Immature natural killer cell (primary cell): ENCODE data around the gene CASP5. TPM values are rescaled to one million over a fixed set of nuclear protein-coding genes. Genes with fewer than 3 reads are reported as not detected.
"Not testable (repeated sequence)": the region's sequence is repeated elsewhere in the genome, so short reads cannot be mapped to it uniquely, and the experiment has no call there.

Experiments used
- DNase-seq, 3 donors: peaks; one replicate each; pipeline ENCODE4 v3.0.0; 2022; ENCODE audit warnings: mixed read lengths in 1 of 3
- H3K27ac Mint-ChIP-seq, 6 donors: one replicate each; pipeline ENCODE4 v1.8.0; 2020; ENCODE audit warnings: mixed read lengths in 6 of 6, mild to moderate bottlenecking in 5 of 6, inconsistent platforms in 4 of 6, moderate library complexity in 3 of 6
- H3K27me3 Mint-ChIP-seq, 3 donors: one replicate each; pipeline ENCODE4 v1.8.0; 2020 to 2021; ENCODE audit warnings: low read depth in 3 of 3, mild to moderate bottlenecking in 3 of 3, mixed read lengths in 3 of 3, moderate library complexity in 3 of 3, inconsistent platforms in 1 of 3
- H3K36me3 Mint-ChIP-seq, 3 donors: one replicate each; pipeline ENCODE4 v1.8.0; 2020; ENCODE audit warnings: mixed read lengths in 3 of 3, inconsistent platforms in 2 of 3, mild to moderate bottlenecking in 2 of 3
- H3K4me1 Mint-ChIP-seq, 2 donors: one replicate each; pipeline ENCODE4 v1.8.0; 2020; ENCODE audit warnings: inconsistent platforms in 2 of 2, mild to moderate bottlenecking in 2 of 2, mixed read lengths in 2 of 2, moderate library complexity in 1 of 2
- H3K4me3 Mint-ChIP-seq, 5 donors: one replicate each; pipeline ENCODE4 v1.8.0; 2020; ENCODE audit warnings: mild to moderate bottlenecking in 5 of 5, mixed read lengths in 5 of 5, inconsistent platforms in 3 of 5, moderate library complexity in 3 of 5
- H3K9me3 Mint-ChIP-seq, 6 donors: one replicate each; pipeline ENCODE4 v1.8.0; 2020; ENCODE audit warnings: mild to moderate bottlenecking in 6 of 6, mixed read lengths in 6 of 6, inconsistent platforms in 4 of 6, moderate library complexity in 3 of 6
- polyA plus RNA-seq, 3 donors: library from polyadenylated mRNA; unstranded; fragments of 300-500 nt; fragmentation: Illumina TruSeq; gene quantifications; one replicate each; pipeline ENCODE4 v1.2.3, GENCODE V29; 2021

CASP5 gene
- polyA plus RNA-seq: not detected

DNA sequence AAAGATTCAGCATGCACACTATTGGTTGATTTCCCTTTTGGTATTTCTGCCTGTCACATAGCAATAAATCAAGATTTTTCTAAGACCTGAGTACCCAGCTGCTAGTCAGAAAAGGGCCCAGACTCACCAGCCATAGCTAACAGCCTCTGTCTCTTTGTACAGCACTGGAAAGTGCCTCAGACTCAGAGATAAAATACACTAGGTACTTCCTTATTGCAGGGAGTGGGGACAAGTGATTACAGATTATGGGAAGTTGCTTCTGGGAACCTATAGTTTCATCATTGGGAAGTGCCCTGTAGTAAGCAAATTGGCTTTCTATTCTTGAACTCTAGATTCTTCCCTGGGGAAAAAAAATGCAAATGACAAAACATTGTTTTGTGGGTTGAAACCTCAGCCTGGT is at the start of gene CASP5:
Gene CASP5 (minus strand): TSS at position 166 of the 400 bp plus-strand sequence. CDS start 32 bp downstream, at position 134.
- H3K27me3 Mint-ChIP-seq: no peaks in the 10 kb centered on the region
- peaks cover 5 to 20% of the 10 kb centered on the region in 2 donors for H3K4me1 Mint-ChIP-seq
- no peak within 1 kb of the TSS for H3K4me3 Mint-ChIP-seq
- DNase-seq: no peak
- H3K36me3 Mint-ChIP-seq: peaks cover 22 to 28% (median 25%) of the 10 kb centered on the region in 3 donors
- H3K9me3 Mint-ChIP-seq: no peaks in the 10 kb centered on the region
- peak within 1 kb of the TSS in 4 of 6 donors; percentile 23 to 65 (median 38) for H3K27ac Mint-ChIP-seq

DNA sequence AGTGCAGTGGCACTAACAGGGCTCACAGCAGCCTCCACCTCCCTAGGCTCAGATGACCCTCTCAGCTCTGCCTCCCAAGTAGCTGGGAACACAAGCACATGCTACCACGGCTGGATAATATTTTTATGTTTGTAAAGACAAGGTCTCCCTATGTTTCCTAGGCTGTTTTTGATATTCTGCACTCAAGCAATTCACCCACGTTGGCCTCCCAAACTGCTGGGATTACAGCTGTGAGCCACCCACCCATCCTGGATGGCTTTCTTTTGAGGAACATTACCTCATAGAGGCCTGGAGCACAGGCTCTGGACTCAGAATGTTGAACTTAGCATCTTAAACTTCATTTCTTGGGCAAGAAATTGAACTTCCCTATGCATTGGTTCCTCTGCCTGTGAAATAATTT is 49.1 kb upstream of the CASP5 start:
- DNase-seq, H3K36me3 Mint-ChIP-seq, H3K4me3 Mint-ChIP-seq, H3K9me3 Mint-ChIP-seq, H3K27me3 Mint-ChIP-seq, H3K27ac Mint-ChIP-seq: not testable (repeated sequence)
- H3K4me1 Mint-ChIP-seq: peaks cover 3 to 10% of the 10 kb centered on the region in 2 donors

DNA sequence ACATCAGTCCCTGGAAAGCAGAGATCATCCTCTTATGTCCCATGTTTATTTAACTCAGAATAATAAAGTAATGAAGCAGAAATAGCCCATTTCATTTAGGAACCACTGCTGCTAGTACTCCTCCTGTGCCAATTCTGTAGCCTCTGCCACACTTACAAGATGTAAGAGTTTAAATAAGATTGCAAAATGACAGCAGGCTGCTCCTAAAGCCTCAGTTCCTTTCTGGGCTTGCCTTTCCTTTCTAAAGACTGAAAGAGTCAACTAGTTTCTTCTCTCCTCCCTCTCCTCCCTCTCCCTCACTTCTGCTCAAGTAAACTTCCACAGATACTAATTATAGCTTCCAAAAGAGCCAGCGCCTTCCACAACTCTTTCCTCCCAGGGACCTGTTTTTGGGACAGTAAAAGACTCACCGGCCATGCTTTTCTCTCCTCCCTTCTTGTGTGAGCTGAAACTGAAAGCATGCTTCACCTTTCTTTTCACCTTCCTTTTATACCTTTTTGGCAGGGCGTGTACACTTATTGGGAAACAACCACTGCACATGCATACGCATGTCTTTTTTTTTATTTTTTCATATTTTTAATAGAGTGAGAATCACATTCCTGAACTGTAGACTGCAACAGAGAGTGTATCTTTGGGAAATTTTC is 48.2 kb upstream of the CASP5 start:
- H3K27ac Mint-ChIP-seq: no peak overlapping the region

DNA sequence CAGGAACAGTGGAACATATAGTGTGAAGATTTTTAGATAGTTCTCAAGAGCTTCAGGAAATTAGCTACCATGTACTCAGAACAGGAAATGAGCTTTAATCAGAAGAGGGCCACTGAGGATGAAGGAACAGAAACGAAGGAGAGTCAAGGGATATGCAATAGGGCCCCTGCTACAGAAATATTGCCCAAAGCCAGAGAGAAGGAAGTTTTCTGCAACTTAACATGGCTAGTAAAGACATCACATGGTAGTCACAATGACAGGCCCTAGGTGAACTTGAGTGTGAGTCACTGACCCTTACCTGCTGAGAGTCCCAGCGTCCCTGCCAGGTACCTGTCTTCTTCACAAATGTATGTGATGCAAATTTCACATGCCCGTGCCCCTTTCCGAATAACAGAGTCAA is 47.3 kb upstream of the CASP5 start:
- peaks cover 0 to 3% (median 2%) of the 10 kb centered on the region in 3 donors for H3K27me3 Mint-ChIP-seq
- peak overlapping the region in 1 of 6 donors; percentile 8 for H3K27ac Mint-ChIP-seq
- H3K4me1 Mint-ChIP-seq: peaks cover 3 to 10% of the 10 kb centered on the region in 2 donors
- H3K36me3 Mint-ChIP-seq: no peaks in the 10 kb centered on the region
- no peak for DNase-seq
- no peak overlapping the region for H3K4me3 Mint-ChIP-seq
- H3K9me3 Mint-ChIP-seq: no peaks in the 10 kb centered on the region

More for the DNA sequence above, 48.2 kb upstream of the CASP5 start:
- Mint-ChIP-seq H3K27me3 (peaks cover 0 to 3% (median 0%) of the 10 kb centered on the region in 3 donors), H3K9me3 (no peaks in the 10 kb centered on the region), H3K36me3 (no peaks in the 10 kb centered on the region), H3K4me3 (no peak overlapping the region), H3K4me1 (peaks cover 3 to 10% of the 10 kb centered on the region in 2 donors)
- no peak for DNase-seq

DNA sequence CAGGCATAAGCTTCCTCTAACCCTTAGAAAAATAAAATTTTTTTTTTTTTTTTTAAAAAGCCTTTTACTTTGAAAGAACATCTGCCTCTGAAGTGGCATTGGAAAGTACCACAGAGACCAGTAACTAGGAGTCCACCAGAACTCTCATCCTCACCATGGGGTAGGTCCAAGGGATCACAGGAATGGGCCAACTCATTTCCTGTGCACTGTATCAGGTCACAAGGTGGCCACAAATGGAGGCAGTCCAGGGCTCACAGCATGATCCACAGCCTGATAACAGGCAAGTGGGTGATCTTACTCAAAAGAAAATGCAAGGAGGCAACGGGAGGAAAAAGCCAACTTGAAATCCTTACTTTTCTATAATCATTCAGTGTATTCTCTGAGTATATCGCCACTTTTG is 46.8 kb upstream of the CASP5 start:
- not testable (repeated sequence) for H3K9me3 Mint-ChIP-seq, H3K36me3 Mint-ChIP-seq, DNase-seq, H3K4me3 Mint-ChIP-seq, H3K27me3 Mint-ChIP-seq, H3K27ac Mint-ChIP-seq
- peaks cover 3 to 10% of the 10 kb centered on the region in 2 donors for H3K4me1 Mint-ChIP-seq

DNA sequence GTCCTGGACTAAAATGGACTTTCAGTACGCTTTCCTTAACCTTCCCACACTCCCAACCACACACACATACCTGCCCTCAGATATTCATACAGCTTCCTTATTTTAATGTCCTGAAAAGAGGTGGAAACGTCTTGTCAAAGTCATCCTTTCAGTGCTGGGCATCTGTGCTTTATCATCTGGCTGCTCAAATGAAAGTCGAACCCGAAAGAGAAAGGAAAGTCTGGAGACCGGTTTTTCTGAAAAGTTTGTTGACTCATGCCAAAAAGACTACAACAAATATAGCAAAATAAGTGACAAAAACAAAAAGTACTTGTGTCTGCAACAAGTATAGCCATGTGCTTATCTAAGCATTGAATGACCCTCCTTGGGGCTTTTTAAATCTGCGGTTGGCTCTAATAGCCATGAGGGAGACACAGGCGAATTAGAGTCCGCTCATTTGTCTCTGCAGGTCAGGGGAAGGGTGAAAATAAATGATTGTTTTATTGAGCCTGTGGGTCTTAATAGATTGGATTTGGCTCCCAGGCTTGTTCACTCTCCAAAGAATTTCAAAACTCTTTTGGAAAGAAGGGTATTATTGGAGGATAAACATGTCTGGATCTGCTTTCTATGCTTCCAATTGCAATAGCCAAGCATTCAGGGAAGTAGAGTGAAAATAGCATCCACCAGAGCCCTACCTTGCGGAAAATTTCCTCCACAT is 40.4 kb upstream of the CASP5 start:
- H3K9me3 Mint-ChIP-seq, DNase-seq, H3K27ac Mint-ChIP-seq, H3K4me1 Mint-ChIP-seq, H3K27me3 Mint-ChIP-seq, H3K36me3 Mint-ChIP-seq, H3K4me3 Mint-ChIP-seq: not testable (repeated sequence)

DNA sequence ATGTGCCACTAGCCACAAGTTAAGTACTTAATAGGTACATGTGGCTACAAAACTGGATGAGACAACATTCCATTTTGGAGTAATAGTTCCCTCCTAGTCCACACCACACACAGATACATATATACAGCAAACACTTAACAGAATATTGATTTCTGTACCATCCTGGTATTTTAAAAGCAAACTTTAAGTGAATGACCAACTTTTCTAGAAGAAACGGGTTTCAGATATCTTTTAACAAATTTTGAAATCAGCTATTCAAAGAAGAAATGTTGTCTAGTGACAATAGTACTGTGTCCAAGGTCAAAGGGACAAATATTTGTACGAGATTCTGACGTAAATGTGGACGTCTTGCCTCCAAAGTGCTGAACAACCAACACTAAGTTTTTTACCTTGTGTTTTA is 34.5 kb upstream of the CASP5 start:
- no peak overlapping the region for H3K4me3 Mint-ChIP-seq
- no peak for DNase-seq
- no peaks in the 10 kb centered on the region for H3K4me1 Mint-ChIP-seq
- H3K36me3 Mint-ChIP-seq: peaks cover 0 to 4% (median 0%) of the 10 kb centered on the region in 3 donors
- peaks cover 0 to 4% (median 3%) of the 10 kb centered on the region in 3 donors for H3K27me3 Mint-ChIP-seq
- H3K27ac Mint-ChIP-seq: no peak overlapping the region
- H3K9me3 Mint-ChIP-seq: peaks cover 0 to 2% (median 0%) of the 10 kb centered on the region in 6 donors

DNA sequence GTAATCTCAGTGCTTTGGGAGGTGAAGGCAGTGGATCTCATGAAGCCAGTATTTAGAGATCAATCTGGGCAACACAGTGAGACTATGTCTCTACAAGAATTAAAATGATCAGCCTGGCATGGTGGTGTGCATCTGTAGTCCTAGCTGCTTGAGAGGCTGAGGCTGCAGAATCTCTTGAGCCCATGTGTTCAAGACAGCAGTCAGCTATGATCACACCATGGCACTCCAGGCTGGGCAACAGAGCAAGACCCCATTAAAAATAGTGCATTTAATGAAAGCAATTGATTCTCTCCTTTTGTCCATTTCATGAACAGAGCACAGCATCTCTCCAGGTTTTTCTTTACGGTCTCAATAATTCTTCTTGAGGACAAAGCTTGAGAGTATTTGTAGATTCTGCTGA is 33.5 kb upstream of the CASP5 start:
- Mint-ChIP-seq H3K27me3 (peaks cover under 1 to 4% (median 3%) of the 10 kb centered on the region in 3 donors), H3K36me3 (peaks cover 0 to 4% (median 0%) of the 10 kb centered on the region in 3 donors), H3K4me3 (no peak overlapping the region), H3K4me1 (no peaks in the 10 kb centered on the region), H3K9me3 (peaks cover 0 to 2% (median 0%) of the 10 kb centered on the region in 6 donors), H3K27ac (no peak overlapping the region)
- no peak for DNase-seq

DNA sequence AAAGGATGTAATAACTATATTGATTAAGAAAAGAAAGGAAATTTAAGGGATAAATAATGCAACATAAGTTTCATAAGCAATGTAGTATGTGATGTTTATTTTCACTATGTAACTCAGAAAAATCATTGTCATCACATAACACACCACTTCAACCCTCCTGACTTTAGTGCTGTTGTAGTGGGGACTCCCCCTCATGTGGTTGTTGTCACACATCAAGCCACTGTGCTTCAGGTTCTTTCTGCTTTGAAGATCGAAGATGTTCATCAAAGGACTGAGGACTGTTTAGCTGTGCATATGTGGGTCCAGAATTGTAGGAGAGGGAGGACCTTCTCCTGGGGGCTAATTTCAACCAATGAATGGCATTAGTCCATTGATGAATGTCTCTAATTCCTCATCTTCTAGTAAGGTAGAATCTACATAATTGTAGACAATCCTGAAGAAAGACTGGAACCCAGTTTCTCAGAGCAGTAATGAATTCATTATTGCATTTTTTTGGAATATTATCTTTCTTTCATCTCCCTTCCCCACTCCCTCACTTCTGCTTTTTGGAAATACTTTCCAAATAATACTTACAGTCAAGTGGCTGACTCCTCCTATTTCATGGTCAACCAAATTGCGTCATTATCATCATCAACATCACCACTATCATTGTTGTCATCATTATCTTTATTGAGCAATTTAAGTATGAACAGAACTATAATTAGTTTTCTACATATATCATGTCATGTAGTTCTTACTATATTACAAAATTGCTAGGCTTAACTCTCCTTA is 31.9 kb upstream of the CASP5 start:
- Mint-ChIP-seq H3K9me3 (peaks cover 0 to 2% (median 0%) of the 10 kb centered on the region in 6 donors), H3K36me3 (peaks cover 0 to 4% (median 0%) of the 10 kb centered on the region in 3 donors), H3K27ac (no peak overlapping the region), H3K4me1 (no peaks in the 10 kb centered on the region), H3K27me3 (peaks cover 3 to 4% (median 3%) of the 10 kb centered on the region in 3 donors), H3K4me3 (no peak overlapping the region)
- DNase-seq: no peak

DNA sequence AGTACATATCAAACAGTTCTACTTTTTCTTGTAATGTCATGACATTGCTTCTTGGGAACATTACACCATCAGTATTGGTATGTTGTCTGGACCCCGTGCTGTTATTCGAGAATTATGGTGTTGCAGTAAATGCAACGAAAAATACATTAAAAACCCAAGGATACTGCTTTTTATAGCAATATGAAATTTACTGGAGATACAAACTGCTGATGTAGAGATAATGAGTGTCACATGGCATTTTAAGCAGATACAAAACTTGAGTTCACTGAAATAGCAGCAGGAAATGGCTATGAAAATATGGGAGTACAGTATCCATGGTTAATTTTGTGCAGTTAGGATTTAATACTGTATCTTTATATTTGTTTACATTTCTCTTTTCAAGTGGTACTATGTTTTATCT is 29.5 kb upstream of the CASP5 start:
- Mint-ChIP-seq H3K9me3 (peaks cover 0 to 2% (median 0%) of the 10 kb centered on the region in 6 donors), H3K4me1 (no peaks in the 10 kb centered on the region), H3K27me3 (peaks cover 3 to 4% (median 3%) of the 10 kb centered on the region in 3 donors), H3K27ac (no peak overlapping the region), H3K4me3 (no peak overlapping the region), H3K36me3 (peaks cover 0 to 4% (median 0%) of the 10 kb centered on the region in 3 donors)
- DNase-seq: no peak

DNA sequence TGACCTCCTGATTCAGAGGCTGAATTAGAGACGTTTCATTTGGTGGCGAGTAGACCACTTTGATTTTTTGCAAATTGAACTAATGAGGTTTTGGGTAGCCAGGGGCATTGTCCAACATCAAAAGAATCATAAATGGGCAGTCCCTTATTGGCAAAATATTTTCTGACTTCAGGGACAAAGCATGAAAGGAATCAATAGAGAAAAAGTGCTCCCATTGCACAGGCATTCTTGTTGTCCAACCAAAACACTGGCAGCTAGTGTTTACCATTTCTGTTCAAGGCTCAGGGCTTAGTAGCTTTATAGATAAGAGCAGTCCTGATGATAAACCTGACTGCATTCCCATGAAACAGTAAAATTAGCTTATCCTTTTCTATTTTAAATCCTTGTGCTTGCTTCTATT is 28.6 kb upstream of the CASP5 start:
- Mint-ChIP-seq H3K36me3 (peaks cover 0 to 4% (median 0%) of the 10 kb centered on the region in 3 donors), H3K9me3 (peaks cover 0 to 2% (median 0%) of the 10 kb centered on the region in 6 donors), H3K27ac (no peak overlapping the region), H3K4me3 (no peak overlapping the region), H3K4me1 (peaks cover 2 to 6% of the 10 kb centered on the region in 2 donors), H3K27me3 (peaks cover 2 to 4% (median 3%) of the 10 kb centered on the region in 3 donors)
- no peak for DNase-seq

DNA sequence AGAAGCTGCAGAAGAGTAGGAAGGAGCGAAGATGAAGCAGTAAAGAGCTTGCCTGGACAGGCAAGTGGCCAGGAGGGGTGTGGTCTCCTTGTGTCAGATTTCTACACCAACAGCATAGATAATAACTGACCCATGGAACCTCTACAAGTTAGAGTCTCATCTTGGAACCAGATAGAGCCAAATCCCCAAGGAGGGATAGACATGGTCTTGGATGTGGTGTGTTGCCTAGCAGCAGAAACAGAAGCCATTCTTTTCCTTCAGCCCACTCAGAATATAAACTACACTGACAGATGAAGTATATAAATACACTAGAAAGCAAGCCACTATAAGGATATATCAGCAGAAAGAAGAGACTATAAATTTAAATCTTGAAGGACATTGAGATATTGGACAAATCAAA is 26.5 kb upstream of the CASP5 start:
- Mint-ChIP-seq H3K4me3 (no peak overlapping the region), H3K9me3 (no peaks in the 10 kb centered on the region), H3K27me3 (peaks cover 0 to 4% (median 0%) of the 10 kb centered on the region in 3 donors), H3K36me3 (peaks cover 0 to 4% (median 0%) of the 10 kb centered on the region in 3 donors), H3K27ac (no peak overlapping the region), H3K4me1 (peaks cover 16 to 26% of the 10 kb centered on the region in 2 donors)
- no peak for DNase-seq

DNA sequence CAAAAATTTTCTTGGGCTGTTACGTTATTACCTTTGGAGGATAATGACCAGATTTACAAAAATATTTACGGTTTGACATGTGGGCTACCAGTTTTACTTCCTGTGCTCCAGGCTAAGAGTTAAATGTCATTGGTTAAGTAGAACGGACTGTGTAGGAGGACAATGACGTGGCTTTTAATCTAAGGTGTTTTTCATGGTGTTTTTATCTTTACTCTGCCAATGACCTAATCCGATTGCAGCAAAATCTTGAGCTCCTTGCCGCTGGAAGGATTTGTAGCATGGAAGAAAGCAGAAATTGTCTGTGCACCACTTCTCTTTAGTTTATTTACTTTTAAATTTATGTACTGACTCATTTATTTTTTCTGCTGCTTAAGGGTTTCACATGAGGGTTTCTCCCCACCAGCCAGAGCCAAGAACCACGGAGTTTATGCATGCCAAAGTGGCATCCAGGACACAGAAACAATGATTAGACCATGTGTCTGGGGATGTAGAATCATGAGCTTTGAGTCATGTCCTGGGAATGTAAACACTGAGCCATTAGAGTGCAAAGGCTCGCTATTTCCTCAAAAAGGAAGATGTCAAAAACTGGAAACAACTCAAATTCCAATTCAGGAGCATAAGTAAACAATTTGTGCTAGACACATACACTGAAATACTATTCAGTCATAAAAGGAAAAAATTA is 24.1 kb upstream of the CASP5 start:
- Mint-ChIP-seq H3K27ac (peak overlapping the region in 1 of 6 donors; percentile 27), H3K4me1 (peaks cover 40 to 50% of the 10 kb centered on the region in 2 donors), H3K9me3 (no peaks in the 10 kb centered on the region), H3K36me3 (peaks cover 3 to 5% (median 5%) of the 10 kb centered on the region in 3 donors), H3K4me3 (peak overlapping the region in 2 of 5 donors; percentile 45 to 52), H3K27me3 (peaks cover 0 to 4% (median 0%) of the 10 kb centered on the region in 3 donors)
- no peak for DNase-seq
